T-cell (primary cell): ENCODE measurements around the gene PEAK3. TPM values are rescaled to one million over a fixed set of nuclear protein-coding genes. Genes with fewer than 3 reads are reported as not detected.

ENCODE experiments used
- ATAC-seq, 4 experiments: fragments of 200-7000 bp in 3 of 4; fragments of 150-1000 bp in 1 of 4; cut with Tn5 transposase; replicated peaks in 1 of 4; 1 replicate in 3 of 4; 2 replicates in 1 of 4; pipeline ENCODE4 v1.10.0; 2021; ENCODE audit warnings: moderate library complexity in 3 of 4, mild to moderate bottlenecking in 2 of 4, moderate number of reproducible peaks in 1 of 4
- CTCF ChIA-PET, 2 donors: fragments of 300-600 bp; sonication (Branson Sonifier 250); formaldehyde crosslinking; loops; one replicate each; lab custom pipeline; 2022; ENCODE audit warnings: antibody characterized with exemption in 2 of 2; lab: Charles Lee
- POLR2A ChIA-PET, 2 donors: fragments of 300-600 bp; sonication (Branson Sonifier 250); formaldehyde crosslinking; loops; one replicate each; lab custom pipeline; 2022; ENCODE audit warnings: antibody characterized with exemption in 2 of 2; lab: Charles Lee
- DNase-seq, 35 experiments: peaks; one replicate each; pipeline versions ENCODE4 v3.0.0 to v3.0.0-alpha.2; 2013 to 2023
- H3K27ac ChIP-seq: one replicate; pipeline ENCODE4 v1.5.1; 2013; ENCODE audit warnings: low read length
- H3K27me3 ChIP-seq, 2 experiments: replicated peaks in 1 of 2; 1 replicate in 1 of 2; 2 replicates in 1 of 2; pipeline versions ENCODE4 v1.6.1 to v1.7.0; 2013; ENCODE audit warnings: low read length in 1 of 2, mixed read lengths in 1 of 2; ENCODE audit not compliant: control insufficient read depth in 2 of 2, insufficient read depth in 2 of 2; ENCODE audit errors: extremely low read depth in 1 of 2
- H3K36me3 ChIP-seq, 2 donors: 1 replicate in 1 of 2; 2 replicates in 1 of 2; pipeline versions ENCODE4 v1.6.1 to v1.7.0; 2013; ENCODE audit warnings: low read length in 1 of 2; ENCODE audit not compliant: control insufficient read depth in 2 of 2, insufficient read depth in 1 of 2; ENCODE audit errors: extremely low read depth in 1 of 2
- H3K4me1 ChIP-seq, 2 experiments: 1 replicate in 1 of 2; 2 replicates in 1 of 2; pipeline versions ENCODE4 v1.6.1 to v1.7.0; 2013; ENCODE audit warnings: low read length in 2 of 2, mixed read lengths in 1 of 2; ENCODE audit not compliant: insufficient read depth in 2 of 2, control insufficient read depth in 1 of 2; ENCODE audit errors: extremely low read depth in 1 of 2
- H3K4me3 ChIP-seq, 2 donors: 1 replicate in 1 of 2; 2 replicates in 1 of 2; pipeline versions ENCODE4 v1.5.1 to v1.7.0; 2013; ENCODE audit warnings: mild to moderate bottlenecking in 2 of 2, low read length in 1 of 2, moderate library complexity in 1 of 2; ENCODE audit not compliant: control insufficient read depth in 1 of 2; ENCODE audit errors: extremely low read depth in 1 of 2
- H3K9me3 ChIP-seq: 2 replicates; pipeline ENCODE4 v1.7.0; 2013
- H3K27ac Mint-ChIP-seq, 2 donors: one replicate each; pipeline ENCODE4 v1.8.0; 2020 to 2021; ENCODE audit warnings: mild to moderate bottlenecking in 2 of 2, mixed read lengths in 2 of 2
- H3K27me3 Mint-ChIP-seq, 2 donors: one replicate each; pipeline ENCODE4 v1.8.0; 2021 to 2022; ENCODE audit warnings: mixed read lengths in 2 of 2
- H3K36me3 Mint-ChIP-seq: one replicate; pipeline ENCODE4 v1.8.0; 2021; ENCODE audit warnings: mixed read lengths
- H3K4me1 Mint-ChIP-seq, 3 donors: one replicate each; pipeline ENCODE4 v1.8.0; 2020 to 2022; ENCODE audit warnings: mixed read lengths in 3 of 3, mild to moderate bottlenecking in 1 of 3
- H3K4me3 Mint-ChIP-seq, 3 donors: one replicate each; pipeline ENCODE4 v1.8.0; 2020 to 2022; ENCODE audit warnings: mild to moderate bottlenecking in 3 of 3, mixed read lengths in 3 of 3, moderate library complexity in 3 of 3
- H3K9me3 Mint-ChIP-seq, 3 donors: one replicate each; pipeline ENCODE4 v1.8.0; 2020 to 2022; ENCODE audit warnings: mixed read lengths in 3 of 3
- WGBS: methylation state at CpG from one replicate; pipeline ENCODE4 v1.1.5; 2013; ENCODE audit warnings: missing lambda C conversion rate; ENCODE audit not compliant: insufficient coverage; 5-methylcytosine and 5-hydroxymethylcytosine counted together
- total RNA-seq, 35 experiments: library from RNA in 6 of 35; stranded (reverse) in 6 of 35; fragments of 120-200 nt in 1 of 35; gene quantifications; one replicate each; pipeline versions ENCODE4 v1.2.1 to v1.2.4 and lab custom pipeline; 2013 to 2026

PEAK3 gene
- total RNA-seq, 5 donors from 2014 or later (not counting 1 experiment from before 2014, with no cell fraction given), result 0.22 to 0.49 (median 0.30) TPM; not detected in 2

GRCh38 chr19:2317756-2318155 is 35.8 kb upstream of the PEAK3 start:
- over 99% methylated on average over 13 of the region's 25 CpGs for WGBS
- Mint-ChIP-seq H3K36me3 (peaks cover 7% of the 10 kb centered on the region), H3K27ac (no peak overlapping the region), H3K27me3 (peaks cover 20 to 22% of the 10 kb centered on the region in 2 donors), H3K9me3 (peaks cover 6 to 11% (median 10%) of the 10 kb centered on the region in 3 donors), H3K4me3 (no peak overlapping the region), H3K4me1 (peaks cover 0 to 5% (median 4%) of the 10 kb centered on the region in 3 donors)
- no peak for DNase-seq
- Histone ChIP-seq H3K36me3 (peaks cover 9 to 10% of the 10 kb centered on the region in 2 donors), H3K27ac (no peak overlapping the region), H3K9me3 (no peaks in the 10 kb centered on the region), H3K4me1 (peaks cover 0 to 8% of the 10 kb centered on the region in 2 experiments), H3K4me3 (no peak overlapping the region), H3K27me3 (peaks cover 0 to 22% of the 10 kb centered on the region in 2 experiments)
- no peak for ATAC-seq
- CTCF ChIA-PET, result no interaction called here
- POLR2A ChIA-PET, result no interaction called here

- Mint-ChIP-seq H3K4me3 (no peak overlapping the region), H3K9me3 (peaks cover 6 to 11% (median 10%) of the 10 kb centered on the region in 3 donors), H3K36me3 (peaks cover 7% of the 10 kb centered on the region), H3K27ac (no peak overlapping the region), H3K4me1 (peaks cover 0 to 5% (median 4%) of the 10 kb centered on the region in 3 donors), H3K27me3 (peaks cover 20 to 23% of the 10 kb centered on the region in 2 donors)
- WGBS, result 87% methylated on average over 8 of the region's 13 CpGs
- POLR2A ChIA-PET, result no interaction called here
- CTCF ChIA-PET, result no interaction called here
- Histone ChIP-seq H3K9me3 (no peaks in the 10 kb centered on the region), H3K4me3 (no peak overlapping the region), H3K27ac (no peak overlapping the region), H3K4me1 (peaks cover 0 to 12% of the 10 kb centered on the region in 2 experiments), H3K27me3 (peaks cover 0 to 26% of the 10 kb centered on the region in 2 experiments), H3K36me3 (peaks cover 6 to 9% of the 10 kb centered on the region in 2 donors)
- DNase-seq, result no peak
- no peak for ATAC-seq
Observed at GRCh38 chr19:2317300-2317699, 35.3 kb upstream of the PEAK3 start.

- Mint-ChIP-seq H3K4me1 (peaks cover 0 to 5% (median 4%) of the 10 kb centered on the region in 3 donors), H3K4me3 (no peak overlapping the region), H3K27ac (no peak overlapping the region), H3K36me3 (peaks cover 7% of the 10 kb centered on the region), H3K27me3 (peaks cover 20 to 28% of the 10 kb centered on the region in 2 donors), H3K9me3 (peaks cover 6 to 11% (median 10%) of the 10 kb centered on the region in 3 donors)
- H3K27me3 ChIP-seq, result peaks cover 0 to 35% of the 10 kb centered on the region in 2 experiments
- H3K4me1 ChIP-seq, result peaks cover 0 to 12% of the 10 kb centered on the region in 2 experiments
- ChIA-PET CTCF (no interaction called here), POLR2A (interaction anchor here in 1 of 2 donors (0.5 kb wide), 1 partner anchor 110 kb away, joined by 3 read pairs; no protein-coding TSS in a partner anchor)
- ATAC-seq (peak in 3 of 4 experiments; percentile 26 to 61 (median 56)), DNase-seq (peak in 7 of 35 experiments; percentile 14 to 44 (median 29))
- H3K4me3 ChIP-seq, result no peak overlapping the region
- WGBS, result 50% methylated on average over 14 of the region's 22 CpGs
- no peak overlapping the region for H3K27ac ChIP-seq
- no peaks in the 10 kb centered on the region for H3K9me3 ChIP-seq
- peaks cover 0 to under 1% of the 10 kb centered on the region in 2 donors for H3K36me3 ChIP-seq
Observed at GRCh38 chr19:2315818-2316353, 33.9 kb upstream of the PEAK3 start.

- WGBS, result 86% methylated on average over 4 of the region's 7 CpGs
- Histone ChIP-seq H3K27me3 (peaks cover 0 to 41% of the 10 kb centered on the region in 2 experiments), H3K9me3 (no peaks in the 10 kb centered on the region), H3K4me3 (no peak overlapping the region), H3K36me3 (no peaks in the 10 kb centered on the region), H3K27ac (no peak overlapping the region), H3K4me1 (peaks cover 0 to 12% of the 10 kb centered on the region in 2 experiments)
- ATAC-seq (no peak), DNase-seq (no peak)
- ChIA-PET POLR2A (interaction anchor here in 1 of 2 donors (0.5 to 0.6 kb wide), 2 partner anchors 10 to 111 kb away, joined by 3 read pairs; no protein-coding TSS in a partner anchor), CTCF (interaction anchor here in 1 of 2 donors (0.7 kb wide), 1 partner anchor 1092 kb away, joined by 3 read pairs; no protein-coding TSS in a partner anchor)
- H3K27ac Mint-ChIP-seq, result no peak overlapping the region
- H3K27me3 Mint-ChIP-seq, result peaks cover 21 to 34% of the 10 kb centered on the region in 2 donors
- H3K36me3 Mint-ChIP-seq, result peaks cover 7% of the 10 kb centered on the region
- peaks cover 6 to 11% (median 10%) of the 10 kb centered on the region in 3 donors for H3K9me3 Mint-ChIP-seq
- peaks cover 0 to 5% (median 4%) of the 10 kb centered on the region in 3 donors for H3K4me1 Mint-ChIP-seq
- H3K4me3 Mint-ChIP-seq, result no peak overlapping the region
Observed at GRCh38 chr19:2315121-2315817, 33.3 kb upstream of the PEAK3 start.

GRCh38 chr19:2312820-2313501 is 31.0 kb upstream of the PEAK3 start:
- CTCF ChIA-PET, result no interaction called here
- Mint-ChIP-seq H3K27me3 (peaks cover 36 to 55% of the 10 kb centered on the region in 2 donors), H3K27ac (no peak overlapping the region), H3K9me3 (peaks cover 6 to 11% (median 10%) of the 10 kb centered on the region in 3 donors), H3K4me1 (peaks cover 6 to 8% (median 7%) of the 10 kb centered on the region in 3 donors), H3K36me3 (peaks cover 7% of the 10 kb centered on the region), H3K4me3 (no peak overlapping the region)
- ATAC-seq (no peak), DNase-seq (no peak)
- 41% methylated on average over 22 of the region's 28 CpGs for WGBS
- H3K27ac ChIP-seq, result no peak overlapping the region
- H3K27me3 ChIP-seq, result peaks cover 0 to 63% of the 10 kb centered on the region in 2 experiments
- H3K4me3 ChIP-seq, result no peak overlapping the region
- H3K4me1 ChIP-seq, result peaks cover 0 to 18% of the 10 kb centered on the region in 2 experiments
- no peaks in the 10 kb centered on the region for H3K36me3 ChIP-seq
- H3K9me3 ChIP-seq, result no peaks in the 10 kb centered on the region
- POLR2A ChIA-PET, result no interaction called here

- Mint-ChIP-seq H3K27me3 (peaks cover 36 to 64% of the 10 kb centered on the region in 2 donors), H3K4me1 (peaks cover 6 to 10% (median 8%) of the 10 kb centered on the region in 3 donors), H3K9me3 (peaks cover 6 to 11% (median 10%) of the 10 kb centered on the region in 3 donors), H3K36me3 (peaks cover 7% of the 10 kb centered on the region), H3K27ac (no peak overlapping the region), H3K4me3 (no peak overlapping the region)
- DNase-seq, result no peak
- Histone ChIP-seq H3K4me1 (peaks cover 0 to 25% of the 10 kb centered on the region in 2 experiments), H3K27me3 (peaks cover 0 to 81% of the 10 kb centered on the region in 2 experiments), H3K36me3 (no peaks in the 10 kb centered on the region), H3K4me3 (no peak overlapping the region), H3K9me3 (no peaks in the 10 kb centered on the region), H3K27ac (no peak overlapping the region)
- ChIA-PET POLR2A (no interaction called here), CTCF (no interaction called here)
- no peak for ATAC-seq
- WGBS, result 100% methylated on average over 2 of the region's 4 CpGs
Observed at GRCh38 chr19:2311093-2311492, 29.1 kb upstream of the PEAK3 start.
